HG03280 (cell line): ENCODE measurements around the gene NUDT22.

Experiments used
- ATAC-seq: cut with Tn5 transposase; IDR thresholded peaks from one replicate; pipeline ENCODE4 v1.9.1; 2021; ENCODE audit warnings: mild to moderate bottlenecking, moderate library complexity; ENCODE audit not compliant: unreplicated experiment

NUDT22 gene, protein sequence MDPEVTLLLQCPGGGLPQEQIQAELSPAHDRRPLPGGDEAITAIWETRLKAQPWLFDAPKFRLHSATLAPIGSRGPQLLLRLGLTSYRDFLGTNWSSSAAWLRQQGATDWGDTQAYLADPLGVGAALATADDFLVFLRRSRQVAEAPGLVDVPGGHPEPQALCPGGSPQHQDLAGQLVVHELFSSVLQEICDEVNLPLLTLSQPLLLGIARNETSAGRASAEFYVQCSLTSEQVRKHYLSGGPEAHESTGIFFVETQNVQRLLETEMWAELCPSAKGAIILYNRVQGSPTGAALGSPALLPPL

DNA sequence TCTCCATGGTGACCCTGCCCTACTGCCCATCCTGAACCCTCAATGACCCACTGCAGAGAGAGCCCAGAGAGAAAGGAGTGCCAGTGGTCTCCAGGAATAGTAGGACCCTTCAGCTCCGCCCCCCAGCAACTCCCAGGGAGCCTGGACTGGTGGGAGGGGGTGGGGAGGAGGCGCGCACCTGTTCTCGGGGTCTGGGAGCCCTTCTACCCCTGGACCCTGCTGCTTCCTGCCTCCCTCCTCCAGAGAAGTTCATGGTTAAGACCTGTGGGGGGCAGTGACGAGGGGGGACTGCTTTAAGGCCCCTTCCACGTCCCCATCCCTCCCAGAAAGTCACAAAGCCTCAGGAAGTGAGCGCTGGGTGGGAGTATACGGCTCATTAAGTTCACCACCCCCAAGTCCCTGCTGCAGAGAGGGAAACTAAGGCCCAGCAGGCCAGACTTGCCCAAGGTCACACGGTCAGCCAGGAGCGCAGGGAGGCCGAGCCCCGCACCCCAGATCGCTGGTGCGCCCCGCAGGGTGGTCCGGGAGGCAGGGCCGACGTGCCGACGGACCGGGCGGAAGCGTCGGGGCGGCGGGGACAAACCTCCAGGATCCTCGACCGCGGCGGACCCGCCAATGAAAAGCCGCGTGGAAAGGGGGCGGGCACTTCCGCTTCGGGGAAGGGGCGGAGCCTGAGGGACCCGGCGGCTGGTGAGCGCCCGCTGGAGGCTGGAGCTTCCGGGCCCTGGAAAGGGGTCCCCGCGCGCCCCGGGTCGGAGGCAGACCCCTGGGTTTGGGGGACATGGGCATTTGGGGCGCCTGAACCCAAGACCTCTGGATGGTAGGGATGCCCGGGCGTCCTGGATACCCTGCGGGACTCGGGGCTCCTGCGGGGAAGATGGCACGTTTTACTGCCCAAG lies at the start of gene NUDT22, which contains the start of gene TRPT1:
TSS of gene NUDT22 (plus strand) at position 667 of the 899 bp plus-strand sequence. CDS start 379 bp downstream, outside the sequence.
TSS of gene TRPT1 (minus strand) at position 579 of the 899 bp plus-strand sequence. CDS start at position 253, 326 bp downstream.
- ATAC-seq: peak; percentile 47

DNA sequence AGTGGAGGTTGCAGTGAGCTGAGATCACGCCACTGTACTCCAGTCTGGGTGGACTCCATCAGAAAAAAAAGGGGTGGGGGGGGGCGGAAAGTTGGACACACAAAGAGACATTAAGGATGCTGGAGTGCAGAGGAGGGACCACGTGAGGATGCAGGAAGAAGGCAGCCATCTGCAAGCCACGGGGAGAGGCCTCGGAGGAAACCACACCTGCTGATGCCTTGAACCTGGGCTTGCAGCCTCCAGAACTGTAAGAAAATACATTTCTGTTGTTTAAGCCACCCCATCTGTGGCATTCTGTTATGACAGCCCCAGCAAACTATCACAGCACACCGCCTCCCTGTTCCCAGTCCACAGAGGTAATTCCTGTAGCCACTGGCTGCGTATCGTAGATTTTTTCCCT lies 49.3 kb upstream of the NUDT22 start:
- ATAC-seq: no peak

DNA sequence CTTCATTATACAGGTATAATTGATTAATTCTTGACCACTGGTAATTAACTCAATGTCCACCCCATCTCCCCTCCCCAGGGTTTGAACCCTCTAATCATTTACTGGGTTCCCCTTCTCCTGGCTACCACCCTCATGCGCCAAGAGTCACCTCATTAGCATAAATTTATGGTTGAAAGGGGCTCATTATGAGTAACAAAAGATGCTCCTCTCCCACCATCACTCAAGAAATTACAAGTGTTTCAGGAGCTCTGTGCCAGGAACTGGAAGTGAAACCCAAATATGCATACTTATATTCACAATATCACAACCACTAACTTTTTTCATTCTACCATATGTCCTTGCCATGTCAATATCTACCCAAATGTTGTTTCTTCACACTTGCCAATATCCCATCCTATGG lies 47.9 kb upstream of the NUDT22 start:
- no peak for ATAC-seq

- no peak for ATAC-seq
Observed at GRCh38 chr11:64178951-64179639, 47.0 kb upstream of the NUDT22 start.

DNA sequence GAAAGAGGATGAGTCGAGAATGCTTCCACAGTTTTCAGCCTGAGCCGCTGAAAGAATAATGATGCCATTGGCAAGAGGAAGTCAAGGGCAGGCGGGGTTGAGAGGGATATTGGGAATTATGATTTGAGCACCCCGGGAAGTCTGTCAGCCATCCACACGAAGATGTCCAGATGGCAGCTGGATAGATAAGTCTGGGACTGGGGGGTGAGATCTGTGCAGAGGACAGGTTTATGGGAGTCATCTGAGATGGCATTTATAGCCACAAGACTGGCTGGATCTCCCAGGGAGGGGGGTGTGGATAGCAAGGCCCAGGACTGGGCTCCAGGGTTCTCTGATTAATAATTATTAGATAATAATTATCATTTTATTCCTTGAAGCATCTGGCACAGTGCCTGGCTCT lies 45.2 kb upstream of the NUDT22 start:
- ATAC-seq: no peak

- ATAC-seq: no peak
Observed at GRCh38 chr11:64181506-64182411, 44.3 kb upstream of the NUDT22 start.

DNA sequence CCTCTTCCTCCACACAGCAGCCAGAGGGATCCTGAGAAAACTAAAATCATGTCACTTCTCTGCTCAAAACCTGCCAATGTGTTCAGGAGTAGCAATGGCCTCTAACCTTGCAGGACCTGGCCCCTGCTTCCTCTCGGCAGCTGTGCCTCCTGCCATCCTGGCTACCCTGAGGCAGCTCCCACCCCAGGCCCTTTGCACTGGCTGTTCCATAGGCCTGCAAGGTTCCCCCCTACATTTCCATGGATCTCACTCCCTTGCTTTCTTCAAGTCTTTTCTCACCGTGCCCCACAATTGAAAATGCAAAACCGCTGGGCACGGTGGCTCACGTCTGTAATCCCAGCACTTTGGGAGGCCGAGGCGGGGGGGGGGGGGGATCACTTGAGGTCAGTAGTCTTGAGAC lies 42.2 kb upstream of the NUDT22 start:
- ATAC-seq: no peak

GRCh38 chr11:64185175-64185692 lies 40.8 kb upstream of the NUDT22 start:
- ATAC-seq: peak; percentile 16

- ATAC-seq: peak; percentile 86
Observed at GRCh38 chr11:64185693-64186491, 40.2 kb upstream of the NUDT22 start, which contains the start of gene STIP1. STIP1 (plus strand) TSS chr11:64186171; CDS start chr11:64186262, 91 bp downstream.

- ATAC-seq: no peak
Observed at GRCh38 chr11:64186492-64187165, 39.4 kb upstream of the NUDT22 start.

GRCh38 chr11:64192434-64192833 lies 33.6 kb upstream of the NUDT22 start:
- ATAC-seq: no peak

DNA sequence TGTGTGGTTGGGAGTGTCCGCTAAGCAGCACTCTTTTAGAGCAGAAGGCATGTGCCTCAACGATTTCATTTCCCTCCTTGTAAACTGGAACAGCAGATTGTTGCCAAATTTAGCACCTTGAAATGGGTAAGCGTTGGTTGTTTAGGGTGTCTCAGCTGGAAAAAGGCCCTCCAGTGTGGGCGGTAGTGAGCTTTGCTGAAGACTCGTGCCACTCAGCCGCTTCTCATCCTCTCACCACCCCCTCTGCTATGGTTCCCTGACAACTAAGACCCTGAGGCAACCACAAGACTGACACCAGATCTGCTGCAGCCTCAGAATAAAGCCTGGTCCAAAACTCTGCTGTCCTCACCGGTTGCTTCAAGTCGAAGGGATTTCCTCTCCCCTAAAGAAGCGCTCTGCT lies 29.4 kb upstream of the NUDT22 start:
- ATAC-seq: no peak

DNA sequence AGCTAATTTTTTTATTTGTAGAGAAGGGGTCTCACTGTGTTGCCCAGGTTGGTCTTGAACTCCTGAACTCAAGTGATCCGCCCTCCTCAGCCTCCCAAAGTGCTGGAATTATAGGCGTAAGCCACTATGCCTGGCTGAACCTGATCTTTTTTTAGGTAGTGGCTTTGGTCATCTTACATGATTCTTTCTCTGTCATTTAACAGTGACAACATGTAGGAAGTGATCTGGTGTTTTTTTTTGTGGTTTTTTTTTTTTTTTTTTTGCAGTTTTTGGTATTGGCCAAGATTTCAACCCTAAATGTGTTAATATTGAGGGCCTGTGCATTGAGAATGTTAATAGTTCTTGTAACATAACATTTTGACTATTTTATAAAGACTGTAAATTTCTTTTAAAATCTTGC lies 27.6 kb upstream of the NUDT22 start:
- no peak for ATAC-seq

- no peak for ATAC-seq
Observed at GRCh38 chr11:64201543-64201942, 24.5 kb upstream of the NUDT22 start.

DNA sequence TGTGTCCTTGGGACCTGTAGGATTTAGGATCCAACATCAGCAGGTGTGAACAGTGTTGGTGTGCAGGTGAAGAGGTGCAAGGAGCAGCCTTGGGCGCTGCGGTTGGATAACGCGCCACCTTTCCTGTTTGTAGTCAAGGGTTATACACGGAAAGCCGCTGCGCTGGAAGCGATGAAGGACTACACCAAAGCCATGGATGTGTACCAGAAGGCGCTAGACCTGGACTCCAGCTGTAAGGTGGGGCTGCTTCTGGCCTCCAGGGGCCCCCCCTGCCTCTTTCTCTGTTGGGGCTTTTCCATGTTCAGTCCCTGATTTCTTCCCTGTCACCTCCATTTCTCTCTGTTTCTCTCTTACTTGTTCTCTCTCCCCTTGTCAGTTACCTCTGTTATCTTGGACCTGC lies 23.1 kb upstream of the NUDT22 start:
- no peak for ATAC-seq

GRCh38 chr11:64203421-64204079 lies 22.5 kb upstream of the NUDT22 start:
- ATAC-seq: no peak

GRCh38 chr11:64204080-64204440 lies 22.0 kb upstream of the NUDT22 start:
- no peak for ATAC-seq

- ATAC-seq: no peak
Observed at GRCh38 chr11:64204464-64204989, 21.5 kb upstream of the NUDT22 start.
